Omental fat pad (tissue), 4 donors: ENCODE measurements around the gene MTAP. TPM values are rescaled to one million over a fixed set of nuclear protein-coding genes. Genes with fewer than 3 reads are reported as not detected.
A peak's percentile ranks its signal among the peaks of the same experiment; 100 is the strongest.

Experiments
- ATAC-seq: fragments of 150-250 bp; one replicate; pipeline ENCODE4 v1.9.1; 2016; ENCODE audit warnings: mild to moderate bottlenecking, moderate library complexity; ENCODE audit not compliant: low FRiP score
- DNase-seq: peaks from one replicate; pipeline ENCODE4 v3.0.0-alpha.2; 2019; ENCODE audit warnings: low spot score
- total RNA-seq, 4 donors: library from RNA; depleted of rRNA; stranded (reverse); fragments of >200 nt; gene quantifications; one replicate each; pipeline ENCODE4 v1.1.0, GENCODE V29; 2016
- TF ChIP-seq, protein P1 (sequence below), 3 donors: fragments of 450-650 bp; IDR thresholded peaks; one replicate each; pipeline ENCODE4 v1.5.1; 2016 to 2017; ENCODE audit warnings: antibody characterized with exemption in 3 of 3, mild to moderate bottlenecking in 3 of 3, moderate library complexity in 2 of 3

MTAP gene
- total RNA-seq, 4 donors from 2014 or later, result 22.2 to 27.0 (median 25.4) TPM

DNA sequence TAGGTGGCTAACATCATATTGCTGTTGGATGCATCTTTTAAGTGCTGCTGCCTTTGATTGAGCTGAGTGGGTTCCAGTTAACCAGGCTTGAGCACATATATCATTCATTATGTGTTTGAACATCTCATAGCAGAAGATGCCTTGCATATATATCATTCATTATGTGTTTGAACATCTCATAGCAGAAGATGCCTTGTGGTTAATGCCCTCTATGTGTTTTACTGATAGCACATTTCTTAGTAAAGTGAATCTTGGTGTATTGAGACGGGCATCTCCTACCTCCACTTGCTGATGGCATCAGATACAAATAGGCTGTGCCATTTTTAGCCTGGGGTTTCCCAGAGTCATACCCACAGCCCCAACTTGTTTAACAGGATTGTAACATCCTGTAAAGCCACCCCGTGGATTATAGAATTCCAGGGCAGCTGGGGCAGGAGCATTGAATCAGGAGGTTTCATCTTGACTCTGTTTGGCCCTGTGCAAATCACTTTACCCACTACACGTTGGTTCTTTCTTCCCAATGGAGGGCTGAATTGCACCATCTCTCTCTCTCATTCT, 26.5 kb downstream of the MTAP start:
- TF ChIP-seq, protein P1, sequence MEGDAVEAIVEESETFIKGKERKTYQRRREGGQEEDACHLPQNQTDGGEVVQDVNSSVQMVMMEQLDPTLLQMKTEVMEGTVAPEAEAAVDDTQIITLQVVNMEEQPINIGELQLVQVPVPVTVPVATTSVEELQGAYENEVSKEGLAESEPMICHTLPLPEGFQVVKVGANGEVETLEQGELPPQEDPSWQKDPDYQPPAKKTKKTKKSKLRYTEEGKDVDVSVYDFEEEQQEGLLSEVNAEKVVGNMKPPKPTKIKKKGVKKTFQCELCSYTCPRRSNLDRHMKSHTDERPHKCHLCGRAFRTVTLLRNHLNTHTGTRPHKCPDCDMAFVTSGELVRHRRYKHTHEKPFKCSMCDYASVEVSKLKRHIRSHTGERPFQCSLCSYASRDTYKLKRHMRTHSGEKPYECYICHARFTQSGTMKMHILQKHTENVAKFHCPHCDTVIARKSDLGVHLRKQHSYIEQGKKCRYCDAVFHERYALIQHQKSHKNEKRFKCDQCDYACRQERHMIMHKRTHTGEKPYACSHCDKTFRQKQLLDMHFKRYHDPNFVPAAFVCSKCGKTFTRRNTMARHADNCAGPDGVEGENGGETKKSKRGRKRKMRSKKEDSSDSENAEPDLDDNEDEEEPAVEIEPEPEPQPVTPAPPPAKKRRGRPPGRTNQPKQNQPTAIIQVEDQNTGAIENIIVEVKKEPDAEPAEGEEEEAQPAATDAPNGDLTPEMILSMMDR (IDR thresholded peaks at IDR 0.05), result no peak
- ATAC-seq (no peak), DNase-seq (no peak)

DNA sequence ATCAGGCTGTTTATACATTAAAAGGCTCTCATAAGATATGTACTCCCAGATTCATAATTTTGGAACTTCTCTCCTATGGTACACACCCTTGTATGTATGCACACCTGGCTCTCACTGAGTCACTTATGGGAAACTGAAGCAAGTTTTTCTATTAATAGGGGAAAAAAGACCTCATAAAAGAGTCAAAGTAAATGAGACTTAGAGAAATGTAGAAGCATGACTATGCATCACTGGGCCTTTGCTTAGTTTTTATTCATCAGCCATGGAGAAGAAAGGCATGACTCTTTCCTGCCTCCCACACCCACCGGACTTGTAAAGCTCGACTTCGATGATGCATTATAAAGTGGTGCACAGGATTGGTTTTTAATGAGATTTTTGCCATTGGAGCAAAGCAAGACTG, 28.2 kb downstream of the MTAP start:
- no peak for ATAC-seq
- TF ChIP-seq, protein P1 (IDR thresholded peaks at IDR 0.05), result no peak

DNA sequence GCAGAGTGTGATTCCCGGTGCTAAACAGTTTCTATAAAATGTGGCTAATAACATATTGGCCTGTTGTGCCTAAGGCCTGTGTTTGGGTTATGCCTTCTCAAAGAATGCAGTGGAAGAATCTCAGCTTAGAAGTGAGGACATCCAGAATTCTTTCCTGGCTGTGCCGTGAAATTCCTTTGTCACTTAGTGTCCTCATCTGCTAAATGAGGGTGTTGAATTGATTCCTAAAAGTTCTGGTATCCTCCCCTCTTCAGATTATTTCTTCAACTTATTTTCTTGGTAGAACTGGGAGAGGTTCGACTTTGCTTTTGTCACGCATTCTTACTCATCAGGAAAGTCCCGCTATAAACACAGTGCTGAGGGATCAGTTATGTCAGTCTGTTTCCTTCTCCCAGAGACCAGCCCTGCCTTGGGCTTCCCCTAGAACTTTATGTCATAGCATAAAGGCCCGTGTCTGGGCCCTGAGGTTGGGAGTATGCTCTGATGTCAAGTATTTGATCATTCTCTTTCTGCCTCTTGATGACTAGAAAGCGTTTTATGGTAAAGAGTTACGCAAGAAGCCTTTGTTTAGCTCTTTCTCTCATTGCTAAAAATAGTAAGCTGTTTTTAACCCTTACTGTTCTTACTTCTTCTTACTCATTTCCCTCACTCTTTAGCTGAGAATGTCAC, 29.5 kb downstream of the MTAP start:
- TF ChIP-seq, protein P1 (IDR thresholded peaks at IDR 0.05), result no peak
- ATAC-seq, result peak; percentile 79

More for the DNA sequence above, 28.2 kb downstream of the MTAP start:
- no peak for DNase-seq

DNA sequence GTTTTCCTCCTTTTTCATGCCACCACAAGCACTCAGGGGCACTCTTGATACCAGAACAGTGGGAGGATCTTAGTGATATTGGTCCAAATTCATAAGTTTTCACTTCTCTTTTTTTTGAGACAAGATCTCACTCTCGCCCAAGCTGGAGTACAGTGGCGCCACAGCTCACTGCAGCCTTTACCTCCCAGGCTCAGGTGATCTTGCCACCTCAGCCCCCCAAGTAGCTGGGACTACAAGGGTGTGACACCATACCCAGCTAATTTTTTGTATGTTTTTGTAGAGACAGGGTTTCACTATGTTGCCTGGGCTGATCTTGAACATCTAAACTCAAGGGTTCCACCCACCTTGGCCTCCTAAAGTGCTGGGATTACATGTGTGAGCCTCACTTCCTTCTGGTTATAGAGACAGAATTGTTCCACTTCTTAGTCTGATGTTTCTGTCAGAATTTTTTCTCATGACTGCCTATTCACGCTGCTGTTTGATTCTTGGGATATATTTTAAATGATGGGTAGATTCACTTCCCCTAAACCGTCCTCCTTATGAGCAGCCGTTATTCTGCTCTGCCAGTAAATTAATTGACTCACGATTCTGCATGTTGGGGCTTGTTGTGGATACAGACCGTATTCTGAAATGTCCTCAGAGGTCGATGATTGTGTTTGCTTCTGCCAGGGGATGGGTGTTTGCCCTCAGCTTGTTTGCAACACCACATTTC, 30.8 kb downstream of the MTAP start:
- ATAC-seq, result no peak
- TF ChIP-seq, protein P1 (IDR thresholded peaks at IDR 0.05), result no peak

More for the DNA sequence above, 29.5 kb downstream of the MTAP start:
- DNase-seq, result no peak

GRCh38 chr9:21835121-21835520, 32.7 kb downstream of the MTAP start:
- TF ChIP-seq, protein P1 (IDR thresholded peaks at IDR 0.05), result no peak
- ATAC-seq (no peak), DNase-seq (no peak)

More for the DNA sequence above, 30.8 kb downstream of the MTAP start:
- no peak for DNase-seq

DNA sequence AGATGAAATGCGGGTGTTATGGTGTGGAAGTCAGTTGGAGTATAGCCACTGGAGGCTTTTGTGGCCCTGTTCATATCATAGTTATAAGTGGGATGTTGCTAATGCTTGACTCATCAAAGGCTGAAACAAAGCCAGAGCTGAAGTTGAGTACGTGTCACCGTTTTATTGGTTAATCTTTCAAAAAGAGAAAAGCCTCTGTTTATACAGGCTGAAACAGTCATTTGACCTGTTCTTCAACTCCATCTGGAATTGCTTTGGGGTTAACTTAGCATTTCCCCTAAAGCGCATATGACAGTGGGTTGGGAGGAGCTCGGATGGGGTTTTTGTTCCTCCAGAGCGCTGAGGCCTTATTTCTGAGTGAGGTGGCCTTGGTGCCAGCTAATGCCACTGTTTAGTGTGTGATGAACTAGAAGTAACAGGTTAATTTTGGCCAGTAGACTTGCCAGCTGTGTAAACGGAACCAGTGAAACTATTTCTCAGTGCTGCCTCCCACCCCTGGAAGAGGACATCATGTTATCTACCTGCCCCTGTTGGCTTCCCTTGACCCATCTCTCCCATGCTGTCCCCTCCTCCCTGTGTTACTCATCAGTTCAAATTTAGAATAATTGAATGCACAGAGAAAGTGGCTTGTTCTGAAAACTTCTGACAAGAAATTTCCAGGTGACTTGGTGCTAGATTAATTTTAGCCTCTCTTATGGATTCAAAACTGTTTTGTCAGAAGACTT, 34.2 kb downstream of the MTAP start:
- TF ChIP-seq, protein P1 (IDR thresholded peaks at IDR 0.05), result no peak
- DNase-seq (no peak), ATAC-seq (peak; percentile 29)
